Stimulated activated CD8-positive, alpha-beta memory T cell treated with anti-CD3 and anti-CD28 coated beads, Interleukin-15, amount 100 ng/mL, for 4 hours (primary cell): Measurements from ENCODE around the gene DNMBP.
"Not testable (repeated sequence)": the region's sequence is repeated elsewhere in the genome, so short reads cannot be mapped to it uniquely, and the experiment has no call there.

Experiments
- DNase-seq, 2 donors: peaks; one replicate each; pipeline ENCODE4 v3.0.0-alpha.2; 2020; ENCODE audit warnings: low read depth in 2 of 2

DNMBP gene

DNA sequence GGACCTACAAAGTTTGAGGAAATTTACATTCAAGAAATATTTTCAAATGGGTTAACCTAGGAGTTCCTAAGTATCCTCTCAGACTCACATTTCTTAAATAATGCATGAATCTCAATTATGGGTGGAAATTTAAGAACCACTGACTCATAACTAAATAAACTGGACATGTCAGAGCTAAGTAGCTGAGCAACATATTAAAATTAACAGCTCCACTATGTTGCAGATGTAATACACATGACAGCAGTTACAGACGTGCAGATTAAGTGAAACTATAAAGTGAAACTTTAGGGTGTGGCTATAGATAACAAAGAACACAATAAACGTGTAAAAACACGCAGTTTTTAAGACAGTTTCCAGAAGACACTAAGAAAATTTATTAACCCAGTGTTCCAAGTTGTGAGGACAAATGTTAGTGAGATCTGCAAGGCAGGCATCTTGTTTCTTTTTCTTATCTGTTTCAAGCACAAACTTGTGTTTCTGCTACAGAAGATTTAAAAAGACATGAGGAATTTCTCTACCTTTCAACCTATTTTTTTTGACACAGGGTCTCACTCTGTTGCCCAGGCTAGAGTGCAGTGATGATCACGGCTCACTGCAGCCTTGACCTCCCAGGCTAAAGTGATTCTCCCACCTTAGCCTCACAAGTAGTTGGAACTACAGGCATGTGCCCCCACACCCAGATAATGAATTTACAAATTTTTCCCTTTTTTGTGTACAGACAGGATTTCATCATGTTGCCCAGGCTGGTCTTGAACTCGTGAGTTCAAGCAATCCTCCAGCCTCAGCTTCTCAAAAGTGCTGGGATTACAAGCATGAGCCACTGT is 25.3 kb downstream of the DNMBP start:
- DNase-seq = no peak

DNA sequence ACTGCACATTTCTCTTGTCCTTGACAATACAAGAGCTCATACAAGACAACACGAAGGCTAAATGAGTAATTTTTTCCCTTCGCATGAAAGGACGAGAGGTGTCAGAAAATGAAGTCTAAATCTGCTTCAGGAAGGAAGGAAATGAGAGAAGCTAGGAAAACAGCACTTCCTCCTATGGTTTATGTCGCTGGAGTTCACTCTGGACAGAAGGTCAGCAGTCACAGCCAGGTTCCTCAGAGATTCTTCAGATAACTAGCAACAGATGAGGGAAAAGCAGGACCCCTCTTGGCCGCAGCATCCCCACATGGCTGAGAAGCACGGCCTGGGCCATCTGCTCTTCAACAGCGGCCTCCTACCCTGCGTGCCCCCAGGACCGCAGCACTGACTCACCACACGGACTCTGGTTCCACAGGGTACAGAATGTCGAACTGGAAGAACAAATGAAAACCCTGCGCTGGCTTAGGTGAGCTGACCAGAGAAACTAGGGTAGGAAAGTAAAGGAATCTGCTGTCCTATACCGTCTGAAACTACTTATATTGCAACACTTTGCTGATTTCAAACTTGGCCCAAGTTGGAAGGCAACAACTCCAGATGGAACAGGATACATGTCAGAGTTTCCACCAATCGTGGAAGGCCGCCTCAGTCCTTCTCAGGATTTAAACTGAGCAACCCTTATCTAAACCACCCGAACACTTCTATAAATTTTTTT is 26.3 kb downstream of the DNMBP start:
- no peak for DNase-seq

DNA sequence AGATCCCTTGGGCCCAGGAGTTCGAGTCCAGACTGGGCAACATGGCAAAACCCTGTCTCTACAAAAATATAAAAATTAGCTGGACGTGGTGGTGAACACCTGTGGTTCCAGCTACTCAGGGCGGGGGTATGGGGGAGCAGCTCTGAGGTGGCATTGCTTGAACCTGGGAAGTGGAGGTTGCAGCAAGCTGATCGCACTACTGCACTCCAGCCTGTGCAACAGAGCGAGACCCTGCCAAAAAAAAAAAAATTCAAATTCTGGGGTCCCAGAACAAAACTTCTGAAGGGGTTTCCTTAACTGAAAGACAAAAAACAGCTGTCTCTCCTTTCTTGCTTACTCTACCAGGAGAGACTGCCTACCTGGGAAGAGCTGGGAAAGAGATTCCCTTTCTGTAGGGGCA is 27.0 kb downstream of the DNMBP start:
- no peak for DNase-seq

DNA sequence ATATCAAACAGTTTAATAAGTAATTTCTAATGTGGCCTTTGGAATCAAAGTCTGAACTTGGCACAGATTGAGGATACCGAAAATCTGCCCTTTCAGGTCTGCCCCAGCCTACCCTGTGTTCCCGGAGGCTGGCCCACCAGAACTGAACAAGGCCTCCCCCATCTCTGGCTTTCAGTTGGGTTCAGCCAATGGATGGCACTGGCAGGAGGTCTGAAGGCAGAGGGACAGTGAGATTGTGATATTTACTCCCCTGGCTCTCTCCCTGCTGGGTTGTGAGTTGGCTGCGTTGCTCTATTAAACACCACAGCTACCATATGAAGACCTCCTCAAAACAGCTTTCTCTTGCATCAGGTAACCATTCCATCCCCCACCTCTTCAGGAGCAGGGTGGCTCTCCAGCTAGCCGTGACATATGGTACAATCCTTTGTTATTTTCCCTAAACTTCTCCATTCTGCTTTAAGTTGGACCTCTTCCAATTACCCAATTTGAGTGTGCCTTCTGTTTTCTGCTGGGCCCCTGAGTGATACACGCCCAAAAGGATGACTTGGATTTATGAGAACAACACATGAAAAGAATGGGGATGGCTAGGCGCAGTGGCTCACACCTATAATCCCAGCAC is 28.1 kb downstream of the DNMBP start:
- no peak for DNase-seq

DNA sequence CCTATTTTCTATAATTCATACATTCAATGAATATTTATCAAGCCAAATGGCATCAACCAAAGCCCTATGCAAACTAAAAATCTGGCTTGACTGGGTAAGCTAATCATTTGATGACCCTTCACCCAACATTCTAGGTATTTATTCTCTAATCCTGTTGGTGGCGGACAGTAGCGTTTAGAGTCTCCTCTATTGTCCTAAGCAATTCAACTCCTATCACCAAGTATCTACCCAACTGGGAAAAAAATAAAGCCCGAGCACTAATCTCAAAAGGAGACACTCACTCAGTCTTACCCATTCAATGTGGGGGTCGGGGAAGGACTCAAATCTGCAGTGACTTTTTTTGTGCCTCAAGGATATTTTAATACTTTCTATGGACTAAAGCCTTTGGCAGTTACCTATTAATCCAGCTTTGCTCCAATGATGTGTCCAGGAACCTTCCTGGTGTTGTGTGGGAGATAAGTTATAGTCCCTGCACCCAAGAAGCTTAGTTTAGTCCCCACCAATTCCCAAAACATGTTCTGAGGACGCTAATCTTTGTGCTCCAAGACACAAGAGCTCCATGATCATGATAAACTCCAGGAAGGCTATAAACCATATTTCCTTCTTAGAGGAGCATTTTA is 30.6 kb downstream of the DNMBP start:
- no peak for DNase-seq

DNA sequence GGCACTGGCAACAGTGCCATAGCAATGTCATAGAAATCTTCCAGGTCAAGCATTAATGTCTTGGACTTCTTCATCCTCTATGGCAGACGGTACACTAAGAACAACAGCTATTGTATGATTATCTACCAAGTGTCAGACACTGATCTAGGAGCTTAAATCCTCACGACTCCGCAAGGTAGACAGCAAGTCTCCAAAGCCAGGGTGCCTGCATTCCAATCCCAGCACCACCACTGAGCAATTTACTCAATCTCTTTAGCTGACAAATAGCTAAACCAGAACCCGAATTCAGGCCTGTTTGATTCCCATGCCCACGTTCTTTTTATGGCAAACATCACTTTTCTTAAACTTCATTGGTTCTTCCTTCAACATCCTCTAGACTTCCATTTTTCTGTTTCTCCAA is 31.8 kb downstream of the DNMBP start:
- no peak for DNase-seq

DNA sequence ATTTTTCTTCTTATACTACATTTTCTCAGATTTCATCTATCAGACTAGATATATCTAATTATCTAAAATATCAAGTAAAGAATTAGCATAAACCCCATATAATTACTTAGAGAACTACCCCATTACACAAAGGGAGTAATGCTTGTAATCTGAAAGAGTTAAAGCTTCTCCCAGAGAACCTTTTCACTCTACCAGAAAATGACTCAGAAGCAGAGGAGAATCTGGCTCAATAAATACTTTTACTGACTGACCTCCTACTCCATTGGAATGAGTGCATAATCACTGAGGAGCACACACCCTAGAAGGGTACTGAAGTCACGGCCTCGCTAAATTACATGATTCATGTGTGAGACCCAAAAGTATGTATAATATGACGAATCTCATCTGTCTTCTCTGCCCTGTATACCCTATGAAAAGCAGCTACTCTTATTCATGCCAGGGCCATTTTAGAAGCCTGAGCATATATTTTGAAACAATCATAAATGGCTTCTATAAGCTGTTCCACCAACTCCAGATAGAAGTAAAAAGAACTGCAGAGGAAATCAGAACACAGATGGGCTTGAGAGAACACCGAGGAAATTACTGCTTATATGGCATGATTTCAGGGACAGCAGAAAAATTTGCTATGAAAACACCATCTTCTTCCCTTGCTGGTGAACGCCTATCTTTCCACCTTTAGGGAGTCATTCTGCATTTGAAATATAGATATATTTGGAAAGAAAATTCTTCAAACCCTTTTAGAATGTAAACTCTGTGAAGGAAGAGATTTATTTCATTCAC is 32.7 kb downstream of the DNMBP start:
- no peak for DNase-seq

DNA sequence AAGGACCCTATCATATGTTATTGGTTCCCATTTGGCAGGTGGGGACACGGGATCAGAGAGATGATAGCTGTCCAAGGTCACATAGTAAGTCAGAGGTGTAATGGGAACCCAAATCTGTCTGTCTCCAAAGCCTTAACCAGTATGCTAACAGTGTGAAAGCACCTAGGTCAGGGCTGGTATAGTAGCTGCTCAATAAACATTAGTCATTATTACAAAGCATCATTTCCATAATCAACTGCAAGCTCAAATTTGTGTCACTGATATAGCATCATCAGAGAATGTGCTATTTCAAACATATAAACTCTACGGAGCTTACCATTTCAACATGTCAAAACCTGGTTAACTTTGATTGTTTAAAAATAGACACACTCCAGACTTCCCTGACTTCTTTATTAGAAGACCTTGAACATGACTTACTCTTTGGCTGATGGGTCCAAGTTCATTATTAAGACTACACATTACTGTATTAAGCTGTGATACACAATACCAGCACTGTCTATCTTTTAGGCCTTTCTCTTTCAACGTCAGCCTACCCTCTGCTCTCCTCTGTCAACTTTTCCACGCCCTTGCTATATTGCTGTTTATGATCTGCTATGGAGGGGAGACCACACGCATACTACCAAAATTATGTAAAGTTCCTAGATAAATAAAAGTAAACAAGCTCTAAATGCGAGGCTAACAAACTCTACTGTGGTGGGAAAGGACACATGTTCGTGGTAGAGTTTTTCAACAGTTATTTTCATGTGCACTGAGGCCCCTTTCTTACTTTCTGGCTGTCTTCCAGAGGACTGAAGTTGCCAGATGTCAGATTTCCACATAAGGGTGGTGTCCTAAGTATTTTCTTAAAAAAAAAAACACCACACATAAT is 33.6 kb downstream of the DNMBP start:
- DNase-seq = no peak

DNA sequence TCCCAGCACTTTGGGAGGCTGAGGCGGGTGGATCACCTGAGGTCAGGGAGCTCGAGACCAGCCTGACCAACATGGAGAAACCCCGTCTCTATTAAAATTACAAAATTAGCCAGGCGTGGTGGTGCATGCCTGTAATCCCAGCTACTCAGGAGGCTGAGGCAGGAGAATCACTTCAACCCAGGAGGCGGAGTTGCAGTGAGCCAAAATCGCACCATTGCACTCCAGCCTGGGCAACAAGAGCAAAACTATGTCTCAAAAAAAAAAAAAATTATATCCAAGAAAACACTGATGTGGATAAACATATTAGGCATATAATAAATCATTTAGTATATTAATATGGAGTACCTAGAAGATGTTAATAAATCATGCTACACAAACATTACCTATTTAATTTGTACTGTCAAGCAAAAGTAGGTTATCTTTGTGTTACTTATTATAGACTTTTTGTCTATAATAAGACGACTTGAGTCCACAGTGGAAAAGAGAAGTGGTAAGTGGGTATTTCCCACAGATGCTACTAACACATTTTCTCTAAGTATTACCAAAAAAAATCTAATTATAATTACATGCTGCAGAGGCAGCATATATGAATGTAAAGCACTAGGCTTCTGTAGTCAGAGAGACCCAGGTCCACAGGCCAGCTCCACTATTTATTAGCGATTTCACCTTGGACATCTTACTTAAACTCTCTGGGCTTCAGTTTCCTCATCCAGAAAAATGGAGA is 34.5 kb downstream of the DNMBP start:
- no peak for DNase-seq

DNA sequence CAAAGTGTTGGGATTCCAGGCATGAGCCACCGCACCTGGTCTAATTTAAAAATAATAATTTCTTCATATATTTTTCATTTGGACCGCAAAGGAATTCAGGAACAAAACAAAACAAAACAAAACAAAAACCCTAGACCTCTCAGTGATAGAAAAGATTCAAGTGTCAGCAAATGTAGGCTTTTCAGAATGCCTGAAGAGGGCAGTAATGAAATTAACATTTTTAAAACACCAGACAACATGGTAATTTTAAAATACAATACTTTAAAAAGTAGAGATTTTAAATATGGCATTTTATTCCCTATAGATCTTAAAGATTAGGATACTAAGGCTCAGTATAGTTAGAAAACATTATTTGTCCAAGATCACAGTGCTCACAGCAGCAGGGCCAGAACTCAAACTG is 36.6 kb downstream of the DNMBP start:
- no peak for DNase-seq

DNA sequence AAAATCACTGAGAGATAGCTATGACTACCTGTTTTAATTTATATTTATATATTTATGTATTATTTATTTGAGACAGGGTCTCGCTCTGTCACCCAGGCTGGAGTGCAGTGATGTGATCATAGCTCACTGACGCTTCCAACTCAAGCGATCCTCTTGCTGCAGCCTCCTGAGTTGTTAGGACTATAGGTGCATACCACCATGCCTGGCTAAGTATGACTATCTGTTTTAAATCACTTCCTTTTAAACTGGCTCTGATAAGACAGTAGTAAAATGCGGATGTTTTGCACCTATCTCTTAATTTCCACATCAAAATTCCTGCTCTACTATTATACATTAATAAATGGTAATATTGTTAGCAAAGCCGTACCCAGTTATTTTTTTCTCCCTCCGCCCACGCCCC is 41.8 kb downstream of the DNMBP start:
- DNase-seq = no peak

DNA sequence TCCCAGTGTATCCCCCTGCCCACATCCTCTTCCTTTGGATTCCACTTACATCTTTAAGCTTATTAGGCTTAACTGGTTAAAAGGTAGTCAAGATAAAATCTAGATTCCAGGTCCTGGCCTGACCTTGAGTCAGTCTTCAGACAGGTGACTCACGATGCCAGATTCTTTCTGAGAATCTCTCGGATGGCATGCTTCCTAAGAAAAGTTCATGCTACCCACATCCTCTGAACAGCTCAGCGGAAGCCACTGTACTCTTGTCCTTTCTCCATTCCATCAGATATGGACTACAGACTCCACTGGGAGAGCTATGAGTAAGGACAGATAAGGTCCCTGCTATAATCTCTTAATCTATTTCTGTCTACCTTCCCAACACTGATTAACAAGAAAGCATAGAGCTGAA is 43.4 kb downstream of the DNMBP start:
- DNase-seq = no peak

DNA sequence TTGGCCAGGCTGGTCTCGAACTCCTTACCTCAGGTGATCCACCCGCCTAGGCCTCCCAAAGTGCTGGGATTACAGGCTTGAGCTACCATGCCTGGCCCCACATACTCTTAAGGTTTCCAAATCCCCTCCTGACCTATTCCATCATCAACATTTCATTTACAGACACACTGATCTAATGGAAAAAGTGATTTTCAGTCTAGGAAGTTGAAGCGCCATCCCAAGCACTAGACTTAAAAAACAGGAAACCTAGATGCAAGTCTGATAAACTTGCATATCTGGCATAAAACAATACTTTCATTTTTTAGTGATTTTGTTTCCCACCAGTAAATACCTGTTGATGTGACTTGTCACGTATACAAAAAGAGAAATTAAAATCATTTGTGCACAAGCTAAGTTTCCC is 44.0 kb downstream of the DNMBP start:
- no peak for DNase-seq

DNA sequence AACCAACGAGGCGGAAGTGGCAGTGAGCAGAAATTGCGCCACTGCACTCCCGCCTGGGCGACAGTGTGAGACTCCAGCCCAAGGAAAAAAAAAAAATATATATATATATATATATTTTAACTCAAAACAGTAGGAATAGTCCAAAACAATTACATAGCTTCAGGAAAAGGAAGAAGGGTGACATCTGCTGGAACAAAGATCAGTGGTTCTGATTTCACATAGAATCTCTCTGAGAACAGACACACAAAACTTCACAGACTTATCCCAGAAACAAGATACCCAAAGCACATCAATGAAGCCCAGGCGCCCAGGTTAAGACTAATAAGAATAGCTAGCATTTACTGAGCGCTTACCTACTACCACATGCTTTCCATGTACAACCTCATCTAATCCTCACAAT is 45.0 kb downstream of the DNMBP start:
- no peak for DNase-seq

DNA sequence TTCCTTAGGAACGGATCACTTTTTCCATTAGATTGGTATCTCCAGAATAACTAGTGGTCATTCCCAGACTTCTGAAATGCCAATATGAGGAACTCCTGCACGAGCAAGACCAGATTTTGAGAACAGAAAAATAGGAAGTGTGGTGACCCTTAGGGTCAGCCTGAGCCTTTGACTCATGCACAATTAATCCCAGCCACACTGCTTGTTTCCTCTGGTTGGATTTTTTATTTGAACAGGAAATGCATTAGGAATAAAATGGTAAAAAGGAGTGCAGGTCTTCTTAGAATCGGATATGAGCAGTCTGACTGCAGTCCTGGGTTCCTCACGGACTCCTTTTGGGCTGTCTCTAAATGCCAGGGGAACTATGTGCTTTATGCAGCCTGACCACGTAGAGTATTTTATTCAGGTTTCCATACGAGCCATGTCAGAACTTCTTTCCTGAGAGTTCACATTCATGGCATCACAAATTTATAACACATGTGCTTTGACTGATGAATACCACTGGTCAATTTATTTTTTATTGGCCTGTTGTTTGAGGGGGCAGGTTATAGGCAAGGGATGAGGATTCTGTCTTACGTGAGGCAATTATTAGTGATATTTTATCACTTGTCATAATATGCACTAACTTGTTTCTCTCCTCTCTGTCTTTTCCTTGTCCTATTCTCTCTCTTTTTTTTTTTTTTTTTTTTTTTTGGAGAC is 46.1 kb downstream of the DNMBP start:
- not testable (repeated sequence) for DNase-seq

DNA sequence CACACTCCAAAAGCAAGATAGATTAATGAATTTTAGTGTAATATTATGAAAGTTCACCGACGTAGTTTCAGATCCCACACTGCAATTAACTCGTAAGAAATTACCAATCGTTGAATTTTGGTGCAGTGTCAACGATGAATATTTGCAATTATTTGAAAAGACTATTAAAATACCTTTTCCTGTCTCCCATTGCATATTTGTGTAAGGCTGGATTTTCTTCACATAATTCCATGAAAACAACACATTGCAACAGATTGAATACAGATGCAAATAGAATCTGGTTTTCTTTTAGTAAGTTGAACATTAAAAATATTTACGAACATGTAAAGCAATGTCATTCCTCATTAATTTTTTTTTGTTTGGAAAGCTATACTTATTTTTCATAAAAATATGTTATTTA is 50.9 kb downstream of the DNMBP start:
- DNase-seq = no peak

DNA sequence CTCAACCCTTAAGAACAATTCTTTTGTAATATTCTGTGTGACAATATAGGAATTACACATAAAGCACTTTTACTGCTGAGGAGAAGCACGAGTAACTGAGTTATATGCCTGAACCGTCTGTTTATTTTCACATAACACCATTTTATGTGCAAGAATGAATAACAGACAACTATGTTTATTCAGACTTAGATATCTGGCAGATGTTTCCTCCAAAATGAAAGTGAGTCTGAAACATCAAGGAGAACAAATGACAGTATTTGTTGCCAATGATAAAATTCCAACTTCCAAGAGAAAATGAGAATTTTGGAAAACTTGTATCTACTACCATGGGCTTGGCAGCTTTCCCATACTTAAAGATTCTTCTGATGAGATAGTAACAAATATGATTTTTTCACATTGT is 51.4 kb downstream of the DNMBP start:
- no peak for DNase-seq

DNA sequence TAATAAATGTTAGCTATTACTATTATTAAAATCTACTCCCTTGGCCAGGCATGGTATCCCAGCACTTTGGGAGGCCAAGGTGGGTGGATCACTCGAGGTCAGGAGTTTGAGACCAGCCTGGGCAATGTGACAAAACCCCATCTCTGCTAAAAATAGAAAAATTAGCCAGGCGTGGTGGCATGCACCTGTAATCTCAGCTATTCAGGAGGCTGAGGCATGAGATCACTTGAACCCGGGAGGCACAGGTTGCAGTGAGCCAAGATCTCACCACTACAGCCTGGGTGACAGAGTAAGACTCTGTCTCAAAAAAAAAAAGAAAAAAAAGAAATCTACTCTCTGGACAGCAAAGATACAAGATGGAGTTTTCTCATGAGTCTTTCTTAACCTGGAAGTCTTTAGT is 56.2 kb downstream of the DNMBP start:
- not testable (repeated sequence) for DNase-seq

DNA sequence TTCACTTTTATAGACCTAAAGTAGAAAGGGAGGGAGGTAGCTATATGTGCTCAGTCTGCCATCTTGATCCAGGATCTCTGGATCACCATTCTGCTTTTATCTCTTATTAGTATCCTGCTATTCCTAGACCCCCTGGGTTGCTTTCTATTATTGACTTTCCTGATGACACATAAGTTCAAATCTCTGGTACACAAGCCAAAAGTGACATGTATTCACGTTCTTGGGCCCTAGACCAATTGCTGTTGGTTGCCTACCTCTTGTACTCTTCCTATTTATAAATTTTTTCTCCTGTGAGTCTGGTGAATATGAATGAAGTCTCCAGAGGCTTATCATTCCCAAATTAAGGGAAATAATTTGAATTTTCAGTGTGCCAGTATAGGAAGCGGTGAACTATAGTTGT is 56.9 kb downstream of the DNMBP start:
- no peak for DNase-seq
